Osteoblast (primary cell): Measurements from ENCODE around the gene COL15A1. TPM values are rescaled to one million over a fixed set of nuclear protein-coding genes. Genes with fewer than 3 reads are reported as not detected.

Experiments
- DNase-seq: peaks from one replicate; pipeline ENCODE4 v3.0.0; 2011; ENCODE audit warnings: low spot score, mixed read lengths; ENCODE audit not compliant: insufficient read length; ENCODE audit errors: missing footprints
- H2AFZ ChIP-seq: 2 replicates; pipeline ENCODE4 v1.6.0; 2011; ENCODE audit warnings: mild to moderate bottlenecking, low read length
- H3K27ac ChIP-seq: 2 replicates; pipeline ENCODE4 v1.5.1; 2011; ENCODE audit warnings: mild to moderate bottlenecking, low read depth, low read length, moderate library complexity
- H3K27me3 ChIP-seq: 2 replicates; pipeline ENCODE4 v1.6.0; 2012; ENCODE audit warnings: mild to moderate bottlenecking, control low read depth, inconsistent platforms, low read length, moderate library complexity; ENCODE audit not compliant: insufficient read depth
- H3K36me3 ChIP-seq: 2 replicates; pipeline ENCODE4 v1.5.1; 2011; ENCODE audit warnings: mild to moderate bottlenecking, low read length, control low read depth, moderate library complexity; ENCODE audit not compliant: insufficient read depth
- H3K4me1 ChIP-seq: 2 replicates; pipeline ENCODE4 v1.5.1; 2011; ENCODE audit warnings: mild to moderate bottlenecking, low read length, control low read depth, moderate library complexity; ENCODE audit not compliant: insufficient read depth
- H3K4me2 ChIP-seq: 2 replicates; pipeline ENCODE4 v1.6.0; 2011; ENCODE audit warnings: mild to moderate bottlenecking, low read length; ENCODE audit not compliant: insufficient read depth
- H3K4me3 ChIP-seq: fragments of 200-600 bp; sonication (generic); 3 replicates; pipeline ENCODE4 v1.5.1; 2012; ENCODE audit warnings: mild to moderate bottlenecking, low read length, inconsistent platforms; ENCODE audit not compliant: insufficient read depth
- H3K79me2 ChIP-seq: 2 replicates; pipeline ENCODE4 v1.6.0; 2012; ENCODE audit warnings: mild to moderate bottlenecking, low read length, control low read depth, inconsistent platforms; ENCODE audit not compliant: insufficient read depth
- H3K9me3 ChIP-seq: 2 replicates; pipeline ENCODE4 v1.5.1; 2011; ENCODE audit warnings: low read depth, low read length, control low read depth
- H4K20me1 ChIP-seq: 2 replicates; pipeline ENCODE4 v1.6.0; 2012; ENCODE audit warnings: mild to moderate bottlenecking, low read length, control low read depth; ENCODE audit not compliant: insufficient read depth
- total RNA-seq: library from RNA; depleted of rRNA; stranded (reverse); fragments of >200 nt; gene quantifications from 2 replicates; pipeline ENCODE4 v1.2.3, GENCODE V29; 2012
- TF ChIP-seq, protein P1 (sequence below): IDR thresholded peaks from 2 replicates; pipeline ENCODE4 v1.5.1; 2011; ENCODE audit warnings: mild to moderate bottlenecking, low read depth, low read length, moderate library complexity; ENCODE audit errors: extremely low read depth

The COL15A1 gene
- total RNA-seq, 1 donor, result 29.3 TPM

DNA sequence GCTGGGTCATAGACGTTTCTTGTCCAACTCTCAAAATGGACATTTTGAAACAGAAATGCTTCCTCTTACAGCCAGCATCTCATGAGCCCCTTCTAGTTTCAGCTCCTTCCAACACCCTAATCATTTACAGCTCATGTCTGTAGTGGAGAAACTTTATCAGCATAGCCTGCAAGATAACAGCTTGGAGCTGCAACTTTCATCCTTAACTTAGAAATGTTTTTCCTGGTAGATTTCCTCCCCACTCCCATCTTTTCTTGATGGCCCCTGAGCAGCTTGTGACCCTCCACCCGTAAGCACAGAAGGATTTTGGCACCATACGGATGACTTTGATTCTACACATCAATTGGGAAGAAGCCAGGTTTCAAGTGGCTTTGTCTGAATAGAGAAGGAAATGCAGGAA, 107.7 kb downstream of the COL15A1 start:
- no peaks in the 10 kb centered on the region for H3K27me3 ChIP-seq
- H3K27ac ChIP-seq, result peak overlapping the region; percentile 7
- TF ChIP-seq, protein P1, sequence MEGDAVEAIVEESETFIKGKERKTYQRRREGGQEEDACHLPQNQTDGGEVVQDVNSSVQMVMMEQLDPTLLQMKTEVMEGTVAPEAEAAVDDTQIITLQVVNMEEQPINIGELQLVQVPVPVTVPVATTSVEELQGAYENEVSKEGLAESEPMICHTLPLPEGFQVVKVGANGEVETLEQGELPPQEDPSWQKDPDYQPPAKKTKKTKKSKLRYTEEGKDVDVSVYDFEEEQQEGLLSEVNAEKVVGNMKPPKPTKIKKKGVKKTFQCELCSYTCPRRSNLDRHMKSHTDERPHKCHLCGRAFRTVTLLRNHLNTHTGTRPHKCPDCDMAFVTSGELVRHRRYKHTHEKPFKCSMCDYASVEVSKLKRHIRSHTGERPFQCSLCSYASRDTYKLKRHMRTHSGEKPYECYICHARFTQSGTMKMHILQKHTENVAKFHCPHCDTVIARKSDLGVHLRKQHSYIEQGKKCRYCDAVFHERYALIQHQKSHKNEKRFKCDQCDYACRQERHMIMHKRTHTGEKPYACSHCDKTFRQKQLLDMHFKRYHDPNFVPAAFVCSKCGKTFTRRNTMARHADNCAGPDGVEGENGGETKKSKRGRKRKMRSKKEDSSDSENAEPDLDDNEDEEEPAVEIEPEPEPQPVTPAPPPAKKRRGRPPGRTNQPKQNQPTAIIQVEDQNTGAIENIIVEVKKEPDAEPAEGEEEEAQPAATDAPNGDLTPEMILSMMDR, result no peak
- H3K36me3 ChIP-seq, result no peaks in the 10 kb centered on the region
- no peaks in the 10 kb centered on the region for H3K9me3 ChIP-seq
- no peaks in the 10 kb centered on the region for H3K79me2 ChIP-seq
- no peak overlapping the region for H2AFZ ChIP-seq
- no peak overlapping the region for H3K4me3 ChIP-seq
- no peaks in the 10 kb centered on the region for H4K20me1 ChIP-seq
- no peak for DNase-seq
- peaks cover 36% of the 10 kb centered on the region for H3K4me1 ChIP-seq
- H3K4me2 ChIP-seq, result no peak overlapping the region

GRCh38 chr9:99051851-99052250, 108.1 kb downstream of the COL15A1 start:
- no peak overlapping the region for H2AFZ ChIP-seq
- no peaks in the 10 kb centered on the region for H3K9me3 ChIP-seq
- H3K4me3 ChIP-seq, result no peak overlapping the region
- no peaks in the 10 kb centered on the region for H4K20me1 ChIP-seq
- no peaks in the 10 kb centered on the region for H3K79me2 ChIP-seq
- DNase-seq, result no peak
- H3K27ac ChIP-seq, result peak overlapping the region; percentile 5
- peaks cover 41% of the 10 kb centered on the region for H3K4me1 ChIP-seq
- no peaks in the 10 kb centered on the region for H3K36me3 ChIP-seq
- no peak overlapping the region for H3K4me2 ChIP-seq
- no peaks in the 10 kb centered on the region for H3K27me3 ChIP-seq
- TF ChIP-seq, protein P1, result no peak

GRCh38 chr9:99052815-99053715, 109.4 kb downstream of the COL15A1 start:
- H3K4me1 ChIP-seq, result peaks cover 53% of the 10 kb centered on the region
- TF ChIP-seq, protein P1, result no peak
- H3K79me2 ChIP-seq, result no peaks in the 10 kb centered on the region
- DNase-seq, result no peak
- H2AFZ ChIP-seq, result no peak overlapping the region
- no peaks in the 10 kb centered on the region for H3K36me3 ChIP-seq
- H3K27ac ChIP-seq, result no peak overlapping the region
- H3K4me3 ChIP-seq, result no peak overlapping the region
- no peaks in the 10 kb centered on the region for H3K27me3 ChIP-seq
- no peak overlapping the region for H3K4me2 ChIP-seq
- no peaks in the 10 kb centered on the region for H4K20me1 ChIP-seq
- H3K9me3 ChIP-seq, result no peaks in the 10 kb centered on the region

DNA sequence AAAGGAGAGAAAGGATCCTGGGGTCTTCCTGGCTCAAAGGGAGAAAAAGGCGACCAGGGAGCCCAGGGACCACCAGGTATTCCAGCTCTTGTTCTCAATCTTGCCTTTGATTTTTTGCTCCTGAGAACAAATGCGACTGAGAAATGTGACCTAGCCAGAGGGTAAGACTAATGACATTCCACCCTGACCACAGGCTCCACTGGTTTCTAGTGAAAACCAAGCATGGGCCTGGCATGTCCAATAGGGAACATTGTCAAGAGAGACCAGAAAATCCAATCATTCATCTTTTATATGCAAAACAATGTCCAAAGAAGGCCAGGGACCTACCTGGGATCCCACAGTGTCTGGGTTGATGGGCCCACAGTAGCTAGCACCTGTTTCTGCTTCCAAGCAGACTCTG, 110.9 kb downstream of the COL15A1 start:
- Histone ChIP-seq H4K20me1 (no peaks in the 10 kb centered on the region), H3K4me1 (peaks cover 68% of the 10 kb centered on the region), H3K4me3 (no peak overlapping the region), H3K79me2 (no peaks in the 10 kb centered on the region), H3K4me2 (no peak overlapping the region), H3K27ac (no peak overlapping the region), H2AFZ (no peak overlapping the region), H3K36me3 (no peaks in the 10 kb centered on the region), H3K27me3 (no peaks in the 10 kb centered on the region), H3K9me3 (no peaks in the 10 kb centered on the region)
- TF ChIP-seq, protein P1, result no peak
- DNase-seq, result no peak
